Tibial artery (tissue), 4 donors: ENCODE measurements around the gene MAPK1IP1L.
"Not testable (repeated sequence)": the region's sequence is repeated elsewhere in the genome, so short reads cannot be mapped to it uniquely, and the experiment has no call there.

ENCODE experiments used
- DNase-seq, 2 donors: peaks; one replicate each; pipeline ENCODE4 v3.0.0-alpha.2; 2019
- H3K27ac ChIP-seq, 2 donors: fragments of 200-600 bp; sonication (generic) in 1 of 2; 1 replicate in 1 of 2; 2 replicates in 1 of 2; pipeline ENCODE4 v1.5.1; 2018 to 2019; ENCODE audit warnings: mild to moderate bottlenecking in 1 of 2
- H3K27me3 ChIP-seq, 2 donors: fragments of 200-600 bp; sonication (generic) in 1 of 2; one replicate each; pipeline versions ENCODE4 v1.5.1 to v1.6.0; 2016 to 2019
- H3K36me3 ChIP-seq, 3 donors: fragments of 200-600 bp; sonication (generic) in 2 of 3; one replicate each; pipeline ENCODE4 v1.5.1; 2016 to 2019; ENCODE audit warnings: mild to moderate bottlenecking in 2 of 3
- H3K4me1 ChIP-seq, 4 donors: fragments of 200-600 bp; sonication (generic) in 2 of 4; 1 replicate in 3 of 4; 2 replicates in 1 of 4; pipeline ENCODE4 v1.5.1; 2016 to 2019
- H3K4me3 ChIP-seq, 2 donors: fragments of 200-600 bp; sonication (generic) in 1 of 2; 1 replicate in 1 of 2; 2 replicates in 1 of 2; pipeline ENCODE4 v1.5.1; 2018 to 2019; ENCODE audit warnings: mild to moderate bottlenecking in 2 of 2
- H3K9me3 ChIP-seq, 3 donors: fragments of 200-600 bp; sonication (generic) in 1 of 3; one replicate each; pipeline ENCODE4 v1.5.1; 2016 to 2019
- intact Hi-C: fragments of 100-400 bp; cut with DNase I; formaldehyde crosslinking; loops from one replicate; pipeline ENCODE4 v1.15.0; 2023; ENCODE audit warnings: low total_unique reads
- TF ChIP-seq, protein P1 (sequence below), 2 experiments: fragments of 200-600 bp in 1 of 2; fragments of 450-650 bp in 1 of 2; IDR thresholded peaks; one replicate each; pipeline ENCODE4 v1.5.1; 2017 to 2019; ENCODE audit warnings: antibody characterized with exemption in 2 of 2, mild to moderate bottlenecking in 1 of 2, moderate library complexity in 1 of 2

The MAPK1IP1L gene

DNA sequence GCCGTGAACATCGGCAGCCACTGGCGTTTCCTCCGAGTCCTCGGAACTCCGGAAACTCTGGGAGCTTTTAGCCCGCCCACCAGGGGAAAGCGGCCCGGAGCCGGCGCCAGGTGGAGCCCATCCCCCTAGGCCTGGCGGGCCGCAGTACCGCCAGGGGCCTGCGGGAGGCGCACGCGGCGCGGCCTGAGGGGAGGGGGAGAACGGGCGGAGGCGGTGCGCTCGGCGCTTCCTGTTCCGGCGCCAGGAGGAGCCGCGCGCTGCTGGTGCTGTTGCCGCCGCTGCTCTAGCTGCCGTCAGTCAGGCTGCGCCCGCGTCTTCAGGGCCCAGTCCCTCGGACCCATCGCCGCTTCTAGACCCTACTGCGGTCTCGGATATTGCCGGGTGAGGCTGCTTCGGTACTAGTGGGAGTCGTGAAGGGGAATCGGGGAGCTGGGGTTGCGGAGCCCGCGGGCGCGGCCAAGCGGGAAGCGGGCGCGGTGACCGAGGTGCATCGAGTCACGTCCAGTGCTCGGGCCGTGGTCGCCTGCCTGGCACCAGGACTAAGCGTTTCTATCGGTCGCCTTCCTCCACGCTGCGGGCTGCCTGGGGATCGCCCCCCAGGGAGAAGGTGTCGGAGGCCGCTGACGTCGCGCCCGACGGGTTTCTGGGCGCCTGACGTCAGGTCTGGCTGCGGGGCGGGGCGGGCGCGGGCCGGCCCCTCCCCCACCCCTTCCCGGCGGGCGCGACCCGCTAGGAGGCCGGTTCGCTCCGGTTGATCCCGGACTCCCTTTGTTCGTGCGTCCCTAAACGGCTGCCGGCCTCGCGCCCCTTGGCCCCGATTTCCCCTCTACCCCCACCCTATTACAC lies at the start of gene MAPK1IP1L:
Gene MAPK1IP1L, plus strand, starts transcription at position 225 of the 846 bp plus-strand sequence. CDS start 10,037 bp downstream, outside the sequence.
- Histone ChIP-seq H3K27ac (peak within 1 kb of the TSS; percentile 99 to 100), H3K27me3 (no peaks in the 10 kb centered on the region), H3K36me3 (peaks cover 0 to 7% (median 0%) of the 10 kb centered on the region in 3 donors), H3K9me3 (no peaks in the 10 kb centered on the region), H3K4me3 (peak within 1 kb of the TSS; percentile 91 to 94), H3K4me1 (peaks cover 0 to 50% (median 16%) of the 10 kb centered on the region in 4 donors)
- DNase-seq, result peak; percentile 83 to 96
- TF ChIP-seq, protein P1, sequence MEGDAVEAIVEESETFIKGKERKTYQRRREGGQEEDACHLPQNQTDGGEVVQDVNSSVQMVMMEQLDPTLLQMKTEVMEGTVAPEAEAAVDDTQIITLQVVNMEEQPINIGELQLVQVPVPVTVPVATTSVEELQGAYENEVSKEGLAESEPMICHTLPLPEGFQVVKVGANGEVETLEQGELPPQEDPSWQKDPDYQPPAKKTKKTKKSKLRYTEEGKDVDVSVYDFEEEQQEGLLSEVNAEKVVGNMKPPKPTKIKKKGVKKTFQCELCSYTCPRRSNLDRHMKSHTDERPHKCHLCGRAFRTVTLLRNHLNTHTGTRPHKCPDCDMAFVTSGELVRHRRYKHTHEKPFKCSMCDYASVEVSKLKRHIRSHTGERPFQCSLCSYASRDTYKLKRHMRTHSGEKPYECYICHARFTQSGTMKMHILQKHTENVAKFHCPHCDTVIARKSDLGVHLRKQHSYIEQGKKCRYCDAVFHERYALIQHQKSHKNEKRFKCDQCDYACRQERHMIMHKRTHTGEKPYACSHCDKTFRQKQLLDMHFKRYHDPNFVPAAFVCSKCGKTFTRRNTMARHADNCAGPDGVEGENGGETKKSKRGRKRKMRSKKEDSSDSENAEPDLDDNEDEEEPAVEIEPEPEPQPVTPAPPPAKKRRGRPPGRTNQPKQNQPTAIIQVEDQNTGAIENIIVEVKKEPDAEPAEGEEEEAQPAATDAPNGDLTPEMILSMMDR (IDR thresholded peaks at IDR 0.05), result peak; percentile 100
- intact Hi-C loops, result no loop called here

DNA sequence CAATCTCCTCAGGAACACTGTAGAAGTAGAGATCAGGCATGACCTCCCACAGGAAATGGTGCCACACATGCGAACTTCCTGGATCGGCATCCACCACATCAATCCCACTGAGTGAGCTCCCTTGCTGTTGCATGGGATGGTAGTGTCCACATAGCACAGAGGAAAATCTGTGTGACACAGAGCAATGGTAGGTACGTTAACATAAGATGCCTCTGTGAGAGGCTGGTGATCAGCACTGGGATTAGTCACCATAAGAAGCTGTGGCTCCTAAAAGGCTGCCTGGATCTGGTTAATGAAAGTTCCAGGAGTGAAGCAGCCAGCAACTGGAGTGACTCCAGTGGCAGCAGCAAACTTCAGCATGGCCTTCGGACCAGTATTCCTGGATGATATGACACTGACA lies 46.4 kb upstream of the MAPK1IP1L start:
- Histone ChIP-seq H3K4me1 (no peaks in the 10 kb centered on the region), H3K36me3 (peaks cover 0 to 7% (median 0%) of the 10 kb centered on the region in 3 donors), H3K4me3 (no peak overlapping the region), H3K9me3 (no peaks in the 10 kb centered on the region), H3K27ac (no peak overlapping the region), H3K27me3 (no peaks in the 10 kb centered on the region)
- TF ChIP-seq, protein P1 (IDR thresholded peaks at IDR 0.05), result no peak
- intact Hi-C loops, result no loop called here
- DNase-seq, result no peak

DNA sequence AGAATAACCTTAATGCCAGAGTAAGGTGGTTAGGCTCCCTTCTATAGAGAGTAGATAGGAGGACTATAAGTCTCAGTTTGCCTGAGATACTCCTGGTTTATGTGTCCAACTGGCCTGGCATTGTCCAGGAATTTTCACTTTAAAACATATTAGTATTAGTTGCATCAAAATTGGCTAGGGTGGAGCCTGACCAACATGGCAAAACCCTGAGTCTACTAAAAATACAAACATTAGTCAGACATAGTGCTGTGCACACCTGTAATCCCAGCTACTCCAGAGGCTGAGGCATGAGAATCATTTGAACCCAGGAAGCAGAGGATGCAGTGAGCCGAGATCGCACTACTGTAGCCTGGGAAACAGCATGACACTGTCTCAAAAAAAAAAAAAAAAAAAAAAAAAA lies 36.4 kb upstream of the MAPK1IP1L start:
- TF ChIP-seq, protein P1 (IDR thresholded peaks at IDR 0.05), result no peak
- intact Hi-C loops, result no loop called here

DNA sequence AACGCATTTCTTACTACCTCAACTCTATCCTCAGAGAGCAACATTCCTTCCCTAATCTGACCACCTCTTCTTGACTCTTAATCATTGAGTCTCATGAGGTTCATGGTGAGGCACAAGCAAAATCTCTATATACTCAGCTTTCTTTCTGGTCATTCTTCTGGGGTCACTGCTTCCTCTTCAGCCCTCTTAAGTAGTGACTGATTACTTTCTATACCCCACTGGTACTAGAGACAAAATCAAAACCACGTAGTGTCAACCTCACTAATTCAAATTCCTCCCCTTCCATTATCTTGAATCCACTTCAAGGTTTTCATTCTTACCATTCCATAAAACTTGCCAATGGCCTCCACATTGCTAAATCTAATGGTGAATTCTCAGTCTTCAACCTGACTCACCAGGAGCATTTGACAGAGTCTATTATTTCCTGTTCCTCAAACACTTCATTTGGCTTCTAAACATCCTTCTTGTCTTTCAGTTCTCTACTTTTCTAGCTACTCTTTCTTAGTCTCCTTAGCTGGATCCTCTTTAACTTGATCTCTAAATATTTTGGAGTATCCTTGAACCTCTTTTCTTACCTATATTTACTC lies 31.4 kb upstream of the MAPK1IP1L start:
- Histone ChIP-seq H3K27ac (no peak overlapping the region), H3K36me3 (no peaks in the 10 kb centered on the region), H3K4me1 (no peaks in the 10 kb centered on the region), H3K9me3 (no peaks in the 10 kb centered on the region), H3K27me3 (no peaks in the 10 kb centered on the region), H3K4me3 (no peak overlapping the region)
- TF ChIP-seq, protein P1 (IDR thresholded peaks at IDR 0.05), result no peak
- DNase-seq, result no peak
- intact Hi-C loops, result no loop called here

More for the DNA sequence above, 36.4 kb upstream of the MAPK1IP1L start:
- H3K27me3 ChIP-seq, result no peaks in the 10 kb centered on the region
- H3K27ac ChIP-seq, result no peak overlapping the region
- H3K4me1 ChIP-seq, result no peaks in the 10 kb centered on the region
- no peak for DNase-seq
- no peaks in the 10 kb centered on the region for H3K9me3 ChIP-seq
- no peaks in the 10 kb centered on the region for H3K36me3 ChIP-seq
- no peak overlapping the region for H3K4me3 ChIP-seq

DNA sequence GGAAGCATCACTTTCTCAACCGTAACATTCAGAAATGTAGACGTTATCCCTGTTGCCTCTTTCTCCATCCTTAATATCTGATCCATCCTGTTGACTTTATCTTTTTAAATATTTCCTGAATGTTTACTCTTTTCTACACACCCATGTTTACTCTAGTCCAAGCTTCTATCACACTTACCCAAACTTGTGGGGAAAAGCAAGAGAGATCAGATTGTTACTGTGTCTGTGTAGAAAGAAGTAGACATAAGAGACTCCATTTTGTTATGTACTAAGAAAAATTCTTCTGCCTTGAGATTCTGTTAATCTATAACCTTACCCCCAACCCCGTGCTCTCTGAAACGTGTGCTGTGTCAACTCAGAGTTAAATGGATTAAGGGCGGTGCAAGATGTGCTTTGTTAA lies 27.1 kb upstream of the MAPK1IP1L start:
- H3K4me3 ChIP-seq, DNase-seq, H3K36me3 ChIP-seq, H3K9me3 ChIP-seq, intact Hi-C loops, H3K27ac ChIP-seq, H3K27me3 ChIP-seq: not testable (repeated sequence)
- H3K4me1 ChIP-seq, result peaks cover 0 to 26% (median 16%) of the 10 kb centered on the region in 4 donors

DNA sequence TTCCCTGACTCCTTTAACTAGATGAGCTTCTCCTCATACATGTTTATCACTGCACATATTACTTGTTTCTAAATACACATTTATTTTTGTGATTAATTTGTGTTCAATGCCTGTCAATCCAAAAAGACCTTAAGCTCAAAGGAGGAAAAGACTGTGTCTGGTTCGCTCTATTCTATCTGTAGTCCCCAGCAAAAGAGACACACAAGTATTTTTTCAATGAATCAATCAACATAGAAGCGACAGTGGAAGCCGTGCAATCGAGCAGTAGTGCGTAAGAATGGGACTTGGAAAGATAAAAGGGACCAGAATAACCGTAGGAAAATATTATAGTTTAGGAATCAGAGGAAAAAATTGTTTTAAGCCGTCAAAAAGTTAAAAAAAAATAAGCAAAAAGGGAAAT lies 25.5 kb upstream of the MAPK1IP1L start:
- Histone ChIP-seq H3K36me3 (no peaks in the 10 kb centered on the region), H3K4me1 (peaks cover 0 to 33% (median 18%) of the 10 kb centered on the region in 4 donors)

More for the DNA sequence above, 25.5 kb upstream of the MAPK1IP1L start:
- intact Hi-C loops, result no loop called here
- DNase-seq, result no peak
- Histone ChIP-seq H3K27me3 (no peaks in the 10 kb centered on the region), H3K9me3 (no peaks in the 10 kb centered on the region), H3K4me3 (peak overlapping the region; percentile 83 to 84), H3K27ac (peak overlapping the region in 1 of 2 donors; percentile 83)
- TF ChIP-seq, protein P1 (IDR thresholded peaks at IDR 0.05), result no peak
